ENCODE results near the gene ZNF142. TPM values are rescaled to one million over a fixed set of nuclear protein-coding genes. Genes with fewer than 3 reads are reported as not detected.

ZNF142 gene
- total and polyA plus RNA-seq, 2 of the 8 experiments (the other 6 are each of a cell fraction or from before 2014, with no cell fraction given): 9.4 to 32.5 TPM

DNA sequence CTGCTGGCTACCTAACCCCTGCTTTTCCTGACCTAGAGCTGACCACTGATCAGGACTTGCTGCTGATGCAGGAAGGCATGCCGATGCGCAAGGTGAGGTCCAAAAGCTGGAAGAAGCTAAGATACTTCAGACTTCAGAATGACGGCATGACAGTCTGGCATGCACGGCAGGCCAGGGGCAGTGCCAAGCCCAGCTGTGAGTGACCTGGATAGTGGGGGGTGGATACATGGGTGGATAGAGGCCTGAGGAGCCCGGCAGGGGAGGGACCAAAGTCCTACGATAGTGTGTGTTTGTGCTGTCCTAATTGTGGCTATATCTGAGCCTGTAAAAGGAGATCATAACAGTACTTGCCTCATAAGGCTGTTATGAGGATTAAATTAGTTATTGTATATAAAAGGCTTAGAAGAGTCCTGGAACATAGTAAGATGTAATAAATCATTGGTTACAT, 43.5 kb downstream of the ZNF142 start (continued):
- TF ChIP-seq POLR2AphosphoS5 (IDR thresholded peaks at IDR 0.05; ENCODE audit: low read depth, low read length) (no peak), SIX5 (IDR thresholded peaks at IDR 0.05; ENCODE audit: low read depth, low read length) (no peak), TEAD4 (IDR thresholded peaks at IDR 0.05; ENCODE audit: low read depth, low read length) (no peak)

Data from H1 (cell line).